GM23338 (cell line): ENCODE data around the gene QSOX1. TPM values are rescaled to one million over a fixed set of nuclear protein-coding genes. Genes with fewer than 3 reads are reported as not detected.

Source experiments
- ATAC-seq: fragments of 200-7000 bp; cut with Tn5 transposase; 3 replicates; pipeline ENCODE4 v1.9.1; 2020
- DNase-seq: peaks from one replicate; pipeline ENCODE4 v3.0.0-alpha.2; 2015; ENCODE audit warnings: low spot score
- H2AFZ ChIP-seq: fragments of 200-600 bp; sonication (generic); 2 replicates; pipeline ENCODE4 v1.8.0; 2016; ENCODE audit warnings: antibody characterized with exemption, mild to moderate bottlenecking, moderate library complexity
- H3F3A ChIP-seq: fragments of 200-600 bp; sonication (generic); replicated peaks from 2 replicates; pipeline ENCODE4 v1.8.0; 2017; ENCODE audit warnings: antibody characterized with exemption, mixed run types, low read depth
- H3K27ac ChIP-seq: fragments of 200-600 bp; sonication (generic); 2 replicates; pipeline ENCODE4 v1.6.1; 2016; ENCODE audit warnings: low read depth
- H3K27me3 ChIP-seq: fragments of 200-600 bp; sonication (generic); 2 replicates; pipeline ENCODE4 v1.8.0; 2016; ENCODE audit warnings: mild to moderate bottlenecking, mixed run types, moderate library complexity; ENCODE audit not compliant: insufficient read depth
- H3K36me3 ChIP-seq: fragments of 200-600 bp; sonication (generic); 2 replicates; pipeline ENCODE4 v1.8.0; 2016; ENCODE audit warnings: mild to moderate bottlenecking; ENCODE audit not compliant: insufficient read depth
- H3K4me1 ChIP-seq: fragments of 200-600 bp; sonication (generic); 2 replicates; pipeline ENCODE4 v1.8.0; 2016; ENCODE audit warnings: mild to moderate bottlenecking, moderate library complexity; ENCODE audit not compliant: insufficient read depth
- H3K4me2 ChIP-seq: fragments of 200-600 bp; sonication (generic); 2 replicates; pipeline ENCODE4 v1.7.1; 2017; ENCODE audit warnings: mixed run types
- H3K4me3 ChIP-seq: fragments of 200-600 bp; sonication (generic); 2 replicates; pipeline ENCODE4 v1.6.1; 2016; ENCODE audit warnings: mixed run types
- H3K79me2 ChIP-seq: fragments of 200-600 bp; sonication (generic); replicated peaks from 2 replicates; pipeline ENCODE4 v1.8.0; 2017; ENCODE audit warnings: mild to moderate bottlenecking; ENCODE audit not compliant: insufficient read depth
- H3K9me2 ChIP-seq: fragments of 200-600 bp; sonication (generic); 2 replicates; pipeline ENCODE4 v1.8.0; 2017; ENCODE audit not compliant: insufficient read depth
- H4K20me1 ChIP-seq: fragments of 200-600 bp; sonication (generic); replicated peaks from 2 replicates; pipeline ENCODE4 v1.8.0; 2017; ENCODE audit warnings: mild to moderate bottlenecking; ENCODE audit not compliant: insufficient read depth
- H3K27ac Mint-ChIP-seq: 2 replicates; pipeline ENCODE4 v1.8.0; 2020; ENCODE audit warnings: inconsistent platforms, mild to moderate bottlenecking, moderate library complexity, mixed read lengths
- H3K27me3 Mint-ChIP-seq: 3 replicates; pipeline ENCODE4 v1.8.0; 2022; ENCODE audit warnings: low read depth, mild to moderate bottlenecking, moderate library complexity, mixed read lengths, inconsistent platforms; ENCODE audit not compliant: insufficient read depth, poor library complexity
- H3K36me3 Mint-ChIP-seq: 3 replicates; pipeline ENCODE4 v1.8.0; 2021; ENCODE audit warnings: low read depth, mild to moderate bottlenecking, inconsistent platforms, moderate library complexity, mixed read lengths
- H3K4me1 Mint-ChIP-seq: 3 replicates; pipeline ENCODE4 v1.8.0; 2020; ENCODE audit warnings: mild to moderate bottlenecking, inconsistent platforms, mixed read lengths
- H3K4me3 Mint-ChIP-seq: 3 replicates; pipeline ENCODE4 v1.8.0; 2021; ENCODE audit warnings: moderate library complexity, mild to moderate bottlenecking, inconsistent platforms, mixed read lengths
- H3K9me3 Mint-ChIP-seq: 3 replicates; pipeline ENCODE4 v1.8.0; 2020; ENCODE audit warnings: moderate library complexity, mild to moderate bottlenecking, inconsistent platforms, mixed read lengths
- CTCF ChIP-seq, 2 experiments: fragments of 200-600 bp in 1 of 2; sonication (generic) in 1 of 2; conservative IDR thresholded peaks; 2 replicates each; pipeline versions ENCODE4 v1.5.1 to v1.6.1; 2016 to 2017; ENCODE audit warnings: antibody characterized with exemption in 2 of 2, low read depth in 2 of 2, mild to moderate bottlenecking in 2 of 2, moderate library complexity in 1 of 2
- ETS1 ChIP-seq: IDR thresholded peaks from 2 replicates; pipeline ENCODE4 v1.6.1; 2016; ENCODE audit warnings: antibody characterized with exemption
- EZH2 ChIP-seq: fragments of 200-600 bp; sonication (generic); IDR thresholded peaks from one replicate; pipeline ENCODE4 v1.8.0; 2017; ENCODE audit warnings: antibody characterized with exemption, mild to moderate bottlenecking, low read depth; ENCODE audit not compliant: unreplicated experiment
- NANOG ChIP-seq: IDR thresholded peaks from 2 replicates; pipeline ENCODE4 v1.6.1; 2016; ENCODE audit warnings: antibody characterized with exemption, borderline replicate concordance
- POLR2AphosphoS5 ChIP-seq: IDR thresholded peaks from 2 replicates; pipeline ENCODE4 v1.6.1; 2016; ENCODE audit warnings: antibody characterized with exemption, low read depth
- REST ChIP-seq: IDR thresholded peaks from one replicate; pipeline ENCODE4 v1.6.1; 2018; ENCODE audit warnings: antibody characterized with exemption; ENCODE audit not compliant: unreplicated experiment
- STAT1 ChIP-seq: IDR thresholded peaks from one replicate; pipeline ENCODE4 v1.6.1; 2016; ENCODE audit warnings: antibody characterized with exemption; ENCODE audit not compliant: unreplicated experiment
- ZNF114 ChIP-seq: fragments of 250-450 bp; sonication (Bioruptor Pico); IDR thresholded peaks from 2 replicates; pipeline ENCODE4 v1.5.0; 2020; ENCODE audit warnings: mild to moderate bottlenecking, moderate library complexity
- ZNF331 ChIP-seq: fragments of 250-450 bp; sonication (Bioruptor Pico); IDR thresholded peaks from 2 replicates; pipeline ENCODE4 v1.5.0; 2020; ENCODE audit warnings: low read depth, mild to moderate bottlenecking, moderate library complexity
- polyA plus RNA-seq: library from polyadenylated mRNA; unstranded; fragments of >200 nt; fragmentation: Nextera tagmentation; extraction: Ambion mirVana; gene quantifications from 2 replicates; pipeline ENCODE4 v1.2.1, GENCODE V29; 2016
- total RNA-seq: library from RNA; depleted of rRNA; stranded (reverse); fragments of >200 nt; shearing (Covaris generic); gene quantifications from 2 replicates; pipeline ENCODE4 v1.2.3, GENCODE V29; 2014
- TF ChIP-seq, protein P1 (sequence below): fragments of 250-450 bp; sonication (Bioruptor Pico); IDR thresholded peaks from 2 replicates; pipeline ENCODE4 v1.5.0; 2020; ENCODE audit warnings: mild to moderate bottlenecking, moderate library complexity

The QSOX1 gene
- total and polyA plus RNA-seq, 2 experiments from 2014 or later: 47.8 to 119 TPM

DNA sequence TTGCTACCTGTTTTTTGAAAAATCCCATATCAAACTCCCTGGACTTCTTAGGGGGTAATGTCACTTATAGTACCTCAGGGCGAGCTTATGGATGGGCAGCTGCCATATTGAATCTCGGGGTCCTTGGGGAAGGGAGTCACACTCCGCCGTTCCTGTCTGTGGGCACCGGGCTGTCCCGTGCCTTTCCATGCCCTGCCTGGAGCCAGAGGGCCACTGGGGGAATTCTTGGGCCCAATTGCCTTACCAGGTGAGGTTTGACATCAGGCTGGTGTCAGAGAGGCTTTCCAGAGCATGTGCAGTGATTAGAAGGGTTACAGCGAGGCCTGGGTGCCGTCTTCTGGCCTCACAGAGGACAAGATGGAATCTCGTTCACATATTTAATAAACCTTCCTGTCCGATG lies 28.8 kb downstream of the QSOX1 start:
- H3K4me3 ChIP-seq: no peak overlapping the region
- H4K20me1 ChIP-seq: no peaks in the 10 kb centered on the region; the same call in 1 of the 2 replicates
- ATAC-seq (no peak), DNase-seq (no peak)
- Mint-ChIP-seq H3K27me3 (peaks cover 8% of the 10 kb centered on the region), H3K9me3 (no peaks in the 10 kb centered on the region), H3K4me1 (peaks cover 5% of the 10 kb centered on the region), H3K4me3 (no peak overlapping the region; the same call in 2 of the 3 replicates), H3K36me3 (peaks cover 3% of the 10 kb centered on the region; the same call in 2 of the 3 replicates), H3K27ac (no peak overlapping the region; the same call in 1 of the 2 replicates)
- no peaks in the 10 kb centered on the region for H3K79me2 ChIP-seq
- no peak overlapping the region for H3K27ac ChIP-seq
- H3K9me2 ChIP-seq: no peaks in the 10 kb centered on the region
- no peaks in the 10 kb centered on the region for H3K4me1 ChIP-seq
- H2AFZ ChIP-seq: no peak overlapping the region
- H3F3A ChIP-seq: peaks cover 2% of the 10 kb centered on the region; the same call in 1 of the 2 replicates
- TF ChIP-seq ZNF114: no peak
- no peak for TF ChIP-seq POLR2AphosphoS5
- TF ChIP-seq, protein P1, sequence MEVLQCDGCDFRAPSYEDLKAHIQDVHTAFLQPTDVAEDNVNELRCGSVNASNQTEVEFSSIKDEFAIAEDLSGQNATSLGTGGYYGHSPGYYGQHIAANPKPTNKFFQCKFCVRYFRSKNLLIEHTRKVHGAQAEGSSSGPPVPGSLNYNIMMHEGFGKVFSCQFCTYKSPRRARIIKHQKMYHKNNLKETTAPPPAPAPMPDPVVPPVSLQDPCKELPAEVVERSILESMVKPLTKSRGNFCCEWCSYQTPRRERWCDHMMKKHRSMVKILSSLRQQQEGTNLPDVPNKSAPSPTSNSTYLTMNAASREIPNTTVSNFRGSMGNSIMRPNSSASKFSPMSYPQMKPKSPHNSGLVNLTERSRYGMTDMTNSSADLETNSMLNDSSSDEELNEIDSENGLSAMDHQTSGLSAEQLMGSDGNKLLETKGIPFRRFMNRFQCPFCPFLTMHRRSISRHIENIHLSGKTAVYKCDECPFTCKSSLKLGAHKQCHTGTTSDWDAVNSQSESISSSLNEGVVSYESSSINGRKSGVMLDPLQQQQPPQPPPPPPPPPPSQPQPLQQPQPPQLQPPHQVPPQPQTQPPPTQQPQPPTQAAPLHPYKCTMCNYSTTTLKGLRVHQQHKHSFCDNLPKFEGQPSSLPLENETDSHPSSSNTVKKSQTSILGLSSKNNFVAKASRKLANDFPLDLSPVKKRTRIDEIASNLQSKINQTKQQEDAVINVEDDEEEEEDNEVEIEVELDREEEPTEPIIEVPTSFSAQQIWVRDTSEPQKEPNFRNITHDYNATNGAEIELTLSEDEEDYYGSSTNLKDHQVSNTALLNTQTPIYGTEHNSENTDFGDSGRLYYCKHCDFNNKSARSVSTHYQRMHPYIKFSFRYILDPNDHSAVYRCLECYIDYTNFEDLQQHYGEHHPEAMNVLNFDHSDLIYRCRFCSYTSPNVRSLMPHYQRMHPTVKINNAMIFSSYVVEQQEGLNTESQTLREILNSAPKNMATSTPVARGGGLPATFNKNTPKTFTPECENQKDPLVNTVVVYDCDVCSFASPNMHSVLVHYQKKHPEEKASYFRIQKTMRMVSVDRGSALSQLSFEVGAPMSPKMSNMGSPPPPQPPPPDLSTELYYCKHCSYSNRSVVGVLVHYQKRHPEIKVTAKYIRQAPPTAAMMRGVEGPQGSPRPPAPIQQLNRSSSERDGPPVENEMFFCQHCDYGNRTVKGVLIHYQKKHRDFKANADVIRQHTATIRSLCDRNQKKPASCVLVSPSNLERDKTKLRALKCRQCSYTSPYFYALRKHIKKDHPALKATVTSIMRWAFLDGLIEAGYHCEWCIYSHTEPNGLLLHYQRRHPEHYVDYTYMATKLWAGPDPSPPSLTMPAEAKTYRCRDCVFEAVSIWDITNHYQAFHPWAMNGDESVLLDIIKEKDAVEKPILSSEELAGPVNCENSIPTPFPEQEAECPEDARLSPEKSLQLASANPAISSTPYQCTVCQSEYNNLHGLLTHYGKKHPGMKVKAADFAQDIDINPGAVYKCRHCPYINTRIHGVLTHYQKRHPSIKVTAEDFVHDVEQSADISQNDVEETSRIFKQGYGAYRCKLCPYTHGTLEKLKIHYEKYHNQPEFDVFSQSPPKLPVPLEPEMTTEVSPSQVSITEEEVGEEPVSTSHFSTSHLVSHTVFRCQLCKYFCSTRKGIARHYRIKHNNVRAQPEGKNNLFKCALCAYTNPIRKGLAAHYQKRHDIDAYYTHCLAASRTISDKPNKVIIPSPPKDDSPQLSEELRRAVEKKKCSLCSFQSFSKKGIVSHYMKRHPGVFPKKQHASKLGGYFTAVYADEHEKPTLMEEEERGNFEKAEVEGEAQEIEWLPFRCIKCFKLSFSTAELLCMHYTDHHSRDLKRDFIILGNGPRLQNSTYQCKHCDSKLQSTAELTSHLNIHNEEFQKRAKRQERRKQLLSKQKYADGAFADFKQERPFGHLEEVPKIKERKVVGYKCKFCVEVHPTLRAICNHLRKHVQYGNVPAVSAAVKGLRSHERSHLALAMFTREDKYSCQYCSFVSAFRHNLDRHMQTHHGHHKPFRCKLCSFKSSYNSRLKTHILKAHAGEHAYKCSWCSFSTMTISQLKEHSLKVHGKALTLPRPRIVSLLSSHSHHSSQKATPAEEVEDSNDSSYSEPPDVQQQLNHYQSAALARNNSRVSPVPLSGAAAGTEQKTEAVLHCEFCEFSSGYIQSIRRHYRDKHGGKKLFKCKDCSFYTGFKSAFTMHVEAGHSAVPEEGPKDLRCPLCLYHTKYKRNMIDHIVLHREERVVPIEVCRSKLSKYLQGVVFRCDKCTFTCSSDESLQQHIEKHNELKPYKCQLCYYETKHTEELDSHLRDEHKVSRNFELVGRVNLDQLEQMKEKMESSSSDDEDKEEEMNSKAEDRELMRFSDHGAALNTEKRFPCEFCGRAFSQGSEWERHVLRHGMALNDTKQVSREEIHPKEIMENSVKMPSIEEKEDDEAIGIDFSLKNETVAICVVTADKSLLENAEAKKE (CRISPR knock-in tag): no peak
- H3K36me3 ChIP-seq: no peaks in the 10 kb centered on the region
- no peak overlapping the region for H3K4me2 ChIP-seq
- H3K27me3 ChIP-seq: no peaks in the 10 kb centered on the region

- 0 out of 2 replicates have a peak, but pooled peaks cover 2% of the 10 kb centered on the region for H3F3A ChIP-seq
- Mint-ChIP-seq H3K4me1 (peaks cover 5% of the 10 kb centered on the region), H3K9me3 (no peaks in the 10 kb centered on the region), H3K4me3 (no peak overlapping the region), H3K27ac (no peak overlapping the region), H3K27me3 (peaks cover 6% of the 10 kb centered on the region), H3K36me3 (peaks cover 3% of the 10 kb centered on the region; the same call in 2 of the 3 replicates)
- H3K4me3 ChIP-seq: no peak overlapping the region
- no peaks in the 10 kb centered on the region for H3K79me2 ChIP-seq
- no peaks in the 10 kb centered on the region for H3K27me3 ChIP-seq
- no peak overlapping the region for H2AFZ ChIP-seq
- TF ChIP-seq NANOG: no peak
- TF ChIP-seq EZH2: no peak
- no peak for TF ChIP-seq CTCF (conservative IDR thresholded peaks at IDR 0.05; ENCODE audit: low read depth in 2 of 2)
- no peak for TF ChIP-seq ETS1
- no peak for TF ChIP-seq REST
- no peak for TF ChIP-seq STAT1
- no peak for TF ChIP-seq ZNF331
- no peaks in the 10 kb centered on the region for H3K36me3 ChIP-seq
- ATAC-seq: no peak
- H3K9me2 ChIP-seq: no peaks in the 10 kb centered on the region
- no peak overlapping the region for H3K4me2 ChIP-seq
- no peak for DNase-seq
- no peaks in the 10 kb centered on the region for H3K4me1 ChIP-seq
- no peaks in the 10 kb centered on the region; the same call in 1 of the 2 replicates for H4K20me1 ChIP-seq
- H3K27ac ChIP-seq: no peak overlapping the region
Measured at GRCh38 chr1:180184041-180184440, 29.4 kb downstream of the QSOX1 start.
